GM08714 (cell line): ENCODE data around the gene SPATA31A7.
"Not testable (repeated sequence)": the region's sequence is repeated elsewhere in the genome, so short reads cannot be mapped to it uniquely, and the experiment has no call there.

Source experiments
- H3K4me3 ChIP-seq: fragments of 200-500 bp; sonication (Bioruptor generic); 2 replicates; pipeline ENCODE4 v1.5.1; 2014; ENCODE audit warnings: mild to moderate bottlenecking, low read length, inconsistent platforms

SPATA31A7 gene

GRCh38 chr9:61189736-61190135 is at the start of gene SPATA31A7:
SPATA31A7 (plus strand) TSS chr9:61190036; CDS start chr9:61190065, 29 bp downstream.
- not testable (repeated sequence) for H3K4me3 ChIP-seq

GRCh38 chr9:61226438-61226837 is 36.6 kb downstream of the SPATA31A7 start:
- H3K4me3 ChIP-seq = not testable (repeated sequence)
